Measurements from ENCODE around the gene FOXO1. TPM values are rescaled to one million over a fixed set of nuclear protein-coding genes. Genes with fewer than 3 reads are reported as not detected.

Gene FOXO1
- total RNA-seq, 4 donors from 2014 or later: 65.6 to 87.4 (median 78.5) TPM

DNA sequence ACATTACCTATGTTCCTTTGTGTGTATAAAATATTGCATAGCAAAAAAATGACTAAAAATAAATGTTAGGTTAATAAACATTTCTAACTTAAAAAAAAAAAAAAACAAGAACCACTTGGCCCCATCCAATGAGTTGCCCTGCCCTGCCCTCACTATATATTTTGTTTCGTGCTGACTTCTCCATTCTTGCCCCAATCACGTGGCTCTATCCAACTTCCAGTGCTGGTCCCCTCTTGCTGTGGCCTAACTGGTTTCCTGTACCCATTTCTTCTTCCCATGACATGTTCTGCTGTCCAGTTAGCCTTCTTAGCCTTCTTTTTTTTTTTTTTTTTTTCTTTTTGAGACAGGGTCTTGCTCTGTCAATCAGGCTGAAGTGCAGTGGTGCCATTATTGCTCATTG is 151.6 kb downstream of the FOXO1 start:
- 83% methylated on average over 2 of the region's 2 CpGs for WGBS
- Histone ChIP-seq H3K4me1 (no peaks in the 10 kb centered on the region), H3K27ac (replicated peaks in 1 of 4) (no peak overlapping the region), H3K36me3 (no peaks in the 10 kb centered on the region), H3K4me3 (no peak overlapping the region), H3K9me3 (no peaks in the 10 kb centered on the region), H3K27me3 (no peaks in the 10 kb centered on the region)
- intact Hi-C loops (cut with DNase I): no loop called here
- no peak for TF ChIP-seq POLR2AphosphoS5 (IDR thresholded peaks at IDR 0.05)
- no peak for TF ChIP-seq CTCF (IDR thresholded peaks at IDR 0.05)
- TF ChIP-seq POLR2A (IDR thresholded peaks at IDR 0.05; ENCODE audit: low read depth): no peak
- no peak for TF ChIP-seq EP300 (IDR thresholded peaks at IDR 0.05)
- DNase-seq (ENCODE audit: extremely low spot score): no peak

DNA sequence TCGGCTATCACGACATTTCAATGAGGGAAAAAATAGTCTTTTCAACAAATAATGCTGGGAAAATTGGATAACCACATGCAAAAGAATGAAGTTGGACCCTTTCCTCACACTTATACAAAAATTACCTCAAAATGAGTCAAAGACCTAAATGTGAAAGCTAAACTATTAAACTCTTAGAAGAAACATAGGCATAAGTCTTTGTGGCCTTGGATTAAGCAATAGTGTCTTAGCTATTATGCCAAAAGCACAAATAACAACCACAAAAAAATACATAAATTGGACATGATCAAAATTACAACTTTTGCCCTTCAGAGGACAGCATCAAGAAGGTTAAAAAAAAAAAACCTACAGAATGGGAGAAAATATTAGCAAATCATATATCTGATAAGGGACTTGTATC is 156.6 kb downstream of the FOXO1 start:
- Histone ChIP-seq H3K27me3 (no peaks in the 10 kb centered on the region), H3K4me1 (peaks cover 11 to 22% (median 17%) of the 10 kb centered on the region in 4 donors), H3K27ac (replicated peaks in 1 of 4) (no peak overlapping the region), H3K4me3 (no peak overlapping the region), H3K9me3 (no peaks in the 10 kb centered on the region), H3K36me3 (no peaks in the 10 kb centered on the region)
- WGBS: 98% methylated on average over 2 of the region's 2 CpGs
- TF ChIP-seq POLR2AphosphoS5 (IDR thresholded peaks at IDR 0.05): no peak
- TF ChIP-seq EP300 (IDR thresholded peaks at IDR 0.05): no peak
- TF ChIP-seq POLR2A (IDR thresholded peaks at IDR 0.05; ENCODE audit: low read depth): no peak
- no peak for TF ChIP-seq CTCF (IDR thresholded peaks at IDR 0.05)
- DNase-seq (ENCODE audit: extremely low spot score): no peak
- intact Hi-C loops (cut with DNase I): no loop called here

DNA sequence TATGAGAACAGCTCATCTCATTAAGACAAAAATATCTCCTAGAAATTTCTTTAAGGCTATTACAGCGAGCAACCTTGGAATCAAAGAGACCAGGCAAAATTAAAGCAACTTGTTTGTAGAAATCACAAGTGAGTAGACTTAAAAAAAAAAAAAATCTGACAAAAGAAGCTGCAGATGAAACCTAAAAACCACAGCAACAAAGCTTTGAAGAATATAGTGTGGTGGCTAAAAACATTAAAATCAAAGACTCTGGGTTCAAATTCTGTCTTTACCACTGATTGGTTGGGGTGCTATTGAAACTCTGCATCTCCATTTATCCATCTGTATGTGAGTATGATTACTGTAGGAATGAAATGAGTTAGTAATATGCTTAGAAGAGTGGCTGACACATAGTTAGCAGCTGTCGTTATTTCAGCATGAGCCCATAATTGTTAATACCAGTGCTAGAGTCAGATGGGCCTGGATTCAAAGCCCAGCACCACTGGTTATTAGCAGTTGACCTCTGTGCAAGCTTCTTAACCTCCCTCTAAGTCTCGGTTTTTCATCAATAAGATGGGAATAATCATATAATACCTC is 157.6 kb downstream of the FOXO1 start:
- no peak for TF ChIP-seq CTCF (IDR thresholded peaks at IDR 0.05)
- no peak for TF ChIP-seq POLR2A (IDR thresholded peaks at IDR 0.05; ENCODE audit: low read depth)
- no peak for TF ChIP-seq EP300 (IDR thresholded peaks at IDR 0.05)
- TF ChIP-seq POLR2AphosphoS5 (IDR thresholded peaks at IDR 0.05): no peak
- Histone ChIP-seq H3K4me1 (peaks cover 11 to 22% (median 19%) of the 10 kb centered on the region in 4 donors), H3K4me3 (no peak overlapping the region), H3K27me3 (no peaks in the 10 kb centered on the region), H3K36me3 (no peaks in the 10 kb centered on the region), H3K9me3 (no peaks in the 10 kb centered on the region), H3K27ac (replicated peaks in 1 of 4) (peak overlapping the region; percentile 28 to 70 (median 66))
- intact Hi-C loops (cut with DNase I): no loop called here
- no peak for DNase-seq (ENCODE audit: extremely low spot score)
- WGBS: 70% methylated on average over 3 of the region's 3 CpGs

GRCh38 chr13:40508127-40508526 is 158.3 kb downstream of the FOXO1 start:
- Histone ChIP-seq H3K9me3 (no peaks in the 10 kb centered on the region), H3K4me1 (peaks cover 11 to 22% (median 19%) of the 10 kb centered on the region in 4 donors), H3K36me3 (no peaks in the 10 kb centered on the region), H3K4me3 (no peak overlapping the region), H3K27ac (replicated peaks in 1 of 4) (peak overlapping the region; percentile 28 to 70 (median 66)), H3K27me3 (no peaks in the 10 kb centered on the region)
- intact Hi-C loops (cut with DNase I): no loop called here
- 23% methylated on average over 3 of the region's 3 CpGs for WGBS
- TF ChIP-seq POLR2AphosphoS5 (IDR thresholded peaks at IDR 0.05) (no peak), CTCF (IDR thresholded peaks at IDR 0.05) (no peak), EP300 (IDR thresholded peaks at IDR 0.05) (no peak), POLR2A (IDR thresholded peaks at IDR 0.05; ENCODE audit: low read depth) (no peak)
- DNase-seq (ENCODE audit: extremely low spot score): no peak

Data from esophagus muscularis mucosa (tissue), 4 donors.